ENCODE results near the gene SHROOM4. TPM values are rescaled to one million over a fixed set of nuclear protein-coding genes. Genes with fewer than 3 reads are reported as not detected.

SHROOM4 gene
- total and polyA plus RNA-seq, 9 of the 15 experiments (the other 6 are each of a cell fraction or from before 2014, with no cell fraction given): not detected

- H3K36me3 ChIP-seq (ENCODE audit: control insufficient read depth, insufficient read depth, low read length): no peaks in the 10 kb centered on the region
- no peak for ATAC-seq
- TF ChIP-seq, protein P1, sequence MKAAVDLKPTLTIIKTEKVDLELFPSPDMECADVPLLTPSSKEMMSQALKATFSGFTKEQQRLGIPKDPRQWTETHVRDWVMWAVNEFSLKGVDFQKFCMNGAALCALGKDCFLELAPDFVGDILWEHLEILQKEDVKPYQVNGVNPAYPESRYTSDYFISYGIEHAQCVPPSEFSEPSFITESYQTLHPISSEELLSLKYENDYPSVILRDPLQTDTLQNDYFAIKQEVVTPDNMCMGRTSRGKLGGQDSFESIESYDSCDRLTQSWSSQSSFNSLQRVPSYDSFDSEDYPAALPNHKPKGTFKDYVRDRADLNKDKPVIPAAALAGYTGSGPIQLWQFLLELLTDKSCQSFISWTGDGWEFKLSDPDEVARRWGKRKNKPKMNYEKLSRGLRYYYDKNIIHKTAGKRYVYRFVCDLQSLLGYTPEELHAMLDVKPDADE (conservative IDR thresholded peaks at IDR 0.05; ENCODE audit: control insufficient read depth, low read depth, low read length): no peak
- TF ChIP-seq ZNF583 (CRISPR knock-in tag; IDR thresholded peaks at IDR 0.05) (no peak), NUFIP1 (IDR thresholded peaks at IDR 0.05; ENCODE audit: partially characterized antibody) (no peak), ZC3H8 (IDR thresholded peaks at IDR 0.05) (no peak), TAF1 (IDR thresholded peaks at IDR 0.05; ENCODE audit: control insufficient read depth, extremely low read depth, insufficient read depth, low read length, severe bottlenecking) (no peak)
- WGBS (ENCODE audit: insufficient coverage, low coverage, missing lambda C conversion rate): 0% methylated on average over 2 of the region's 2 CpGs
- H3K4me2 ChIP-seq (ENCODE audit: insufficient read depth, low read length): no peak overlapping the region
- ChIA-PET POLR2A (no interaction called here), CTCF (ENCODE audit: low intra/inter-chr PET ratio) (no interaction called here)
- H3K9ac ChIP-seq (ENCODE audit: insufficient read depth in 1 of 2, low read depth in 2 of 2, low read length in 2 of 2): no peak overlapping the region
- intact Hi-C loops (cut with micrococcal nuclease) (no loop called here), in situ Hi-C loops (cut with MboI) (no loop called here)
- H3K27me3 ChIP-seq (ENCODE audit: control insufficient read depth in 2 of 2, insufficient read depth in 2 of 2, low read length in 2 of 2): no peaks in the 10 kb centered on the region
- no peaks in the 10 kb centered on the region for H3K4me1 ChIP-seq (replicated peaks in 1 of 2; ENCODE audit: control insufficient read depth in 2 of 2, insufficient read depth in 2 of 2, low read length in 2 of 2)
- no peaks in the 10 kb centered on the region for H3K9me1 ChIP-seq (ENCODE audit: control insufficient read depth, insufficient read depth, low read length)
- H3K4me3 ChIP-seq: no peak overlapping the region
- no peak for DNase-seq (ENCODE audit: extremely low read depth in 1 of 4, low spot score in 3 of 4)
- no peaks in the 10 kb centered on the region for H4K20me1 ChIP-seq (replicated peaks; ENCODE audit: control insufficient read depth, insufficient read depth, low read length)
- no peak overlapping the region for H2AFZ ChIP-seq (ENCODE audit: low read depth, low read length)
- FAIRE-seq: no peak
- H3K79me2 ChIP-seq (ENCODE audit: control insufficient read depth, insufficient read depth, low read length): no peaks in the 10 kb centered on the region
- H3K9me3 ChIP-seq (replicated peaks; ENCODE audit: control insufficient read depth, insufficient read depth, low read depth, low read length): no peaks in the 10 kb centered on the region
- BruUV-seq (replicated peaks): no TSS peak
- no peak overlapping the region for H3K27ac ChIP-seq (ENCODE audit: extremely low read depth, low read depth, low read length)
Observed at GRCh38 chrX:50825825-50826224, 11.8 kb upstream of the SHROOM4 start.

GRCh38 chrX:50818986-50819385 lies 5.0 kb upstream of the SHROOM4 start:
- Histone ChIP-seq H3K9ac (ENCODE audit: insufficient read depth in 1 of 2, low read depth in 2 of 2, low read length in 2 of 2) (no peak overlapping the region), H3K27ac (ENCODE audit: extremely low read depth, low read depth, low read length) (no peak overlapping the region), H3K27me3 (ENCODE audit: control insufficient read depth in 2 of 2, insufficient read depth in 2 of 2, low read length in 2 of 2) (peaks cover 0 to 8% of the 10 kb centered on the region in 2 experiments; a peak in 2 of 5 replicates), H4K20me1 (replicated peaks; ENCODE audit: control insufficient read depth, insufficient read depth, low read length) (no peaks in the 10 kb centered on the region), H3K4me2 (ENCODE audit: insufficient read depth, low read length) (no peak overlapping the region), H3K9me3 (replicated peaks; ENCODE audit: control insufficient read depth, insufficient read depth, low read depth, low read length) (no peaks in the 10 kb centered on the region), H2AFZ (ENCODE audit: low read depth, low read length) (no peak overlapping the region), H3K4me1 (replicated peaks in 1 of 2; ENCODE audit: control insufficient read depth in 2 of 2, insufficient read depth in 2 of 2, low read length in 2 of 2) (no peaks in the 10 kb centered on the region), H3K4me3 (no peak overlapping the region), H3K36me3 (ENCODE audit: control insufficient read depth, insufficient read depth, low read length) (no peaks in the 10 kb centered on the region), H3K9me1 (ENCODE audit: control insufficient read depth, insufficient read depth, low read length) (no peaks in the 10 kb centered on the region), H3K79me2 (ENCODE audit: control insufficient read depth, insufficient read depth, low read length) (no peaks in the 10 kb centered on the region)
- 0% methylated on average over 1 of the region's 1 CpG for WGBS (ENCODE audit: insufficient coverage, low coverage, missing lambda C conversion rate)
- intact Hi-C loops (cut with micrococcal nuclease) (no loop called here), in situ Hi-C loops (cut with MboI) (no loop called here)
- DNase-seq (ENCODE audit: extremely low read depth in 1 of 4, low spot score in 3 of 4): no peak
- ATAC-seq: no peak
- POLR2A ChIA-PET: no interaction called here
- FAIRE-seq: no peak
- no TSS peak for BruUV-seq (replicated peaks)
- CTCF ChIA-PET (ENCODE audit: low intra/inter-chr PET ratio): no interaction called here
- TF ChIP-seq ZNF586 (CRISPR knock-in tag; conservative IDR thresholded peaks at IDR 0.05) (no peak), CREM (IDR thresholded peaks at IDR 0.05; ENCODE audit: low read depth) (no peak), TOE1 (IDR thresholded peaks at IDR 0.05; ENCODE audit: borderline replicate concordance) (no peak), TOE1 (CRISPR knock-in tag; IDR thresholded peaks at IDR 0.05; ENCODE audit: borderline replicate concordance, low read depth) (no peak), ZNF224 (CRISPR knock-in tag; IDR thresholded peaks at IDR 0.05) (no peak), E2F6 (IDR thresholded peaks at IDR 0.05; ENCODE audit: borderline replicate concordance in 1 of 2, extremely low read depth in 1 of 2, insufficient read depth in 1 of 2, insufficient read length in 1 of 2, low read depth in 1 of 2, low read length in 1 of 2, poor library complexity in 1 of 2, severe bottlenecking in 1 of 2) (no peak), ZNF124 (CRISPR knock-in tag; IDR thresholded peaks at IDR 0.05) (no peak), ZNF24 (IDR thresholded peaks at IDR 0.05) (no peak)
- TF ChIP-seq, protein P2, sequence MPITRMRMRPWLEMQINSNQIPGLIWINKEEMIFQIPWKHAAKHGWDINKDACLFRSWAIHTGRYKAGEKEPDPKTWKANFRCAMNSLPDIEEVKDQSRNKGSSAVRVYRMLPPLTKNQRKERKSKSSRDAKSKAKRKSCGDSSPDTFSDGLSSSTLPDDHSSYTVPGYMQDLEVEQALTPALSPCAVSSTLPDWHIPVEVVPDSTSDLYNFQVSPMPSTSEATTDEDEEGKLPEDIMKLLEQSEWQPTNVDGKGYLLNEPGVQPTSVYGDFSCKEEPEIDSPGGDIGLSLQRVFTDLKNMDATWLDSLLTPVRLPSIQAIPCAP (CRISPR knock-in tag; IDR thresholded peaks at IDR 0.05; ENCODE audit: borderline replicate concordance): no peak

Data from K562 (cell line).